Measurements from ENCODE around the gene LRCH3.

Gene LRCH3

DNA sequence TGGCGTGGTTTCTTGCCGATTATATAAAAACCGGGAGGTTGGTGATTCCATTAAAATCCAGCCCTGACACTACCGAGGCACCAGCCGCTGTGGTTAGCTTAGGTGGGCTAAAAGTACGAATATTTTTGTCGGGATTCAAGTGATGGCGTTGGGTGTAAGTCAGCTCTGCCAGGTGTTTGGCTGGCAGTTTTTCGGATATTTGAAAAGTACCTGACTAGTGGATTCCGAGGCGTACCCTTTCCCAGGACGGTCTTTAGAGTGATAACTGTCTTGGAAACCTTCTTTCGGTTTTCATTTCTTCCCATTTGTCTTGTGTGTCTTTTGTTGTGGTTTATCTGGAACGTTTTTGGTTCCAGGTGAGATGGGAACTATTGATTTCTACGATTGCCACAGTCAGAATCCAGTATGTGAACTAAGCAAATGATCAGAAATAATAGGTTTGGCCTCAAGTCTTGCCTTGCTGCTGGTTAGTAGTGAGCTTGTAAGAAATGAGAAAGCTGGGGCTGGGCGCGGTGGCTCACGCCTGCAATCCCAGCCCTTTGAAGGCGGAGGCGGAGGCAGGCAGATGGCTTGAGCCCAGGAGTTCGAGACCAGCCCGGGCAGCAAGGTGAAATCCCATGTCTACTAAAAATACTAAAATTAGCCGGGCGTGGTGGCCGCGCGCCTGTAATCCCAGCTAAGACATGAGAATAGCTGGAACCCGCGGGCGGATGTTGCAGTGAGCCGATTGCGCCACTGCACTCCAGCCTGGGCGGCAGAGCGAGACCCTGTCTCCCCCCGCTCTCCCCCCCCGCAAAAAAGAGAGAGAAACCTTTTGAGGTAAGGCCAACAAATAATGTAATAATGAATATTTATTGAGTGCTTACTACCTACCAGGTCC lies 40.0 kb upstream of the LRCH3 start:
- TF ChIP-seq, protein P1, sequence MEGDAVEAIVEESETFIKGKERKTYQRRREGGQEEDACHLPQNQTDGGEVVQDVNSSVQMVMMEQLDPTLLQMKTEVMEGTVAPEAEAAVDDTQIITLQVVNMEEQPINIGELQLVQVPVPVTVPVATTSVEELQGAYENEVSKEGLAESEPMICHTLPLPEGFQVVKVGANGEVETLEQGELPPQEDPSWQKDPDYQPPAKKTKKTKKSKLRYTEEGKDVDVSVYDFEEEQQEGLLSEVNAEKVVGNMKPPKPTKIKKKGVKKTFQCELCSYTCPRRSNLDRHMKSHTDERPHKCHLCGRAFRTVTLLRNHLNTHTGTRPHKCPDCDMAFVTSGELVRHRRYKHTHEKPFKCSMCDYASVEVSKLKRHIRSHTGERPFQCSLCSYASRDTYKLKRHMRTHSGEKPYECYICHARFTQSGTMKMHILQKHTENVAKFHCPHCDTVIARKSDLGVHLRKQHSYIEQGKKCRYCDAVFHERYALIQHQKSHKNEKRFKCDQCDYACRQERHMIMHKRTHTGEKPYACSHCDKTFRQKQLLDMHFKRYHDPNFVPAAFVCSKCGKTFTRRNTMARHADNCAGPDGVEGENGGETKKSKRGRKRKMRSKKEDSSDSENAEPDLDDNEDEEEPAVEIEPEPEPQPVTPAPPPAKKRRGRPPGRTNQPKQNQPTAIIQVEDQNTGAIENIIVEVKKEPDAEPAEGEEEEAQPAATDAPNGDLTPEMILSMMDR (IDR thresholded peaks at IDR 0.05; ENCODE audit: poor library complexity, severe bottlenecking), result no peak
- ATAC-seq (ENCODE audit: low read depth), result peak; percentile 1; the same call in 2 of the 3 replicates
- Histone ChIP-seq H3K27ac (ENCODE audit: poor library complexity, severe bottlenecking) (peak overlapping the region; percentile 80), H3K9me3 (ENCODE audit: severe bottlenecking) (no peaks in the 10 kb centered on the region), H3K36me3 (ENCODE audit: low read depth) (no peaks in the 10 kb centered on the region), H3K27me3 (ENCODE audit: insufficient read depth, poor library complexity, severe bottlenecking) (no peaks in the 10 kb centered on the region), H3K4me3 (ENCODE audit: severe bottlenecking) (peak overlapping the region; percentile 54), H3K4me1 (ENCODE audit: insufficient read depth, poor library complexity, severe bottlenecking) (peaks cover 13% of the 10 kb centered on the region)
- no peak for DNase-seq (ENCODE audit: low spot score)

DNA sequence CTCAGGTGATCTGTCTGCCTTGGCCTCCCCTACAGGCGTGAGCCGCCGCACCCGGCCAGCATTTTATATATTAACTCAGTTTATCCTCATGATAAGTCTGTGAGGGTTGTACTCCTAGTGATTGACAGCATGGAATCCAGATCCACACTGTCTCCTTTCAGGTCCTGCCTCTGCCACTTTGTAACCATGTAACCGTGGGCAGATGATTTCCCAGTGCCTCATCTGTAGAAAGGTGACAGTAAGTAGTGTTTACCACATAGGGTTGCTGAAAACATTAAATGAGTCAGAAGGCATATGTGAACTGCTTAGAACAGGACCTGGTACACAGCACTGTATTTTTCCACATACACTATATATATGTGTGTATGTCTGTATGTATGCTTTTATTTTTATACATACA lies 38.9 kb upstream of the LRCH3 start:
- peaks cover 13% of the 10 kb centered on the region for H3K4me1 ChIP-seq (ENCODE audit: insufficient read depth, poor library complexity, severe bottlenecking)
- H3K27me3 ChIP-seq (ENCODE audit: insufficient read depth, poor library complexity, severe bottlenecking), result no peaks in the 10 kb centered on the region
- ATAC-seq (ENCODE audit: low read depth), result no peak
- H3K36me3 ChIP-seq (ENCODE audit: low read depth), result peaks cover 10% of the 10 kb centered on the region
- no peak for DNase-seq (ENCODE audit: low spot score)
- peak overlapping the region; percentile 80 for H3K27ac ChIP-seq (ENCODE audit: poor library complexity, severe bottlenecking)
- H3K9me3 ChIP-seq (ENCODE audit: severe bottlenecking), result no peaks in the 10 kb centered on the region
- peak overlapping the region; percentile 54 for H3K4me3 ChIP-seq (ENCODE audit: severe bottlenecking)
- TF ChIP-seq, protein P1 (IDR thresholded peaks at IDR 0.05; ENCODE audit: poor library complexity, severe bottlenecking), result no peak

DNA sequence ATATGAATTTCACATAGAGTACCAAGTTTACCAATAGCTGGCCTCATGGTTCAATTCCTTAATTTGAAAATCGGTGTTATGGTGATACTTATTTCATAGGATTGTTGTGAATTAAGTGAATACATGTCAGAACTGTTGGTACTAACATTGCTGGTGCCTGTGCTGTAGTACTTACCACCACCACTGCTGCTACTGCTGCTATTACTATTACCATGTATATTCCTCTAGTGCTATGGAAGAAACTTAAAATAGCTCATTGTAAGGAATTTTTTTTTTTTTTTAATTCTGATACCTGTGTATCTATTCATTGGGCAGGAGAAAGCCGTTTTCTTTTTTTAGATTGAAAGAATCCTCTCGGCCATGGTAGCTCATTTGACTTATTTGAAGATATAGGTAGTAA lies 37.8 kb upstream of the LRCH3 start:
- H3K4me1 ChIP-seq (ENCODE audit: insufficient read depth, poor library complexity, severe bottlenecking), result peaks cover 13% of the 10 kb centered on the region
- H3K9me3 ChIP-seq (ENCODE audit: severe bottlenecking), result no peaks in the 10 kb centered on the region
- H3K27me3 ChIP-seq (ENCODE audit: insufficient read depth, poor library complexity, severe bottlenecking), result no peaks in the 10 kb centered on the region
- DNase-seq (ENCODE audit: low spot score) (no peak), ATAC-seq (ENCODE audit: low read depth) (no peak)
- no peak overlapping the region for H3K27ac ChIP-seq (ENCODE audit: poor library complexity, severe bottlenecking)
- peaks cover 21% of the 10 kb centered on the region for H3K36me3 ChIP-seq (ENCODE audit: low read depth)
- TF ChIP-seq, protein P1 (IDR thresholded peaks at IDR 0.05; ENCODE audit: poor library complexity, severe bottlenecking), result no peak
- H3K4me3 ChIP-seq (ENCODE audit: severe bottlenecking), result no peak overlapping the region

DNA sequence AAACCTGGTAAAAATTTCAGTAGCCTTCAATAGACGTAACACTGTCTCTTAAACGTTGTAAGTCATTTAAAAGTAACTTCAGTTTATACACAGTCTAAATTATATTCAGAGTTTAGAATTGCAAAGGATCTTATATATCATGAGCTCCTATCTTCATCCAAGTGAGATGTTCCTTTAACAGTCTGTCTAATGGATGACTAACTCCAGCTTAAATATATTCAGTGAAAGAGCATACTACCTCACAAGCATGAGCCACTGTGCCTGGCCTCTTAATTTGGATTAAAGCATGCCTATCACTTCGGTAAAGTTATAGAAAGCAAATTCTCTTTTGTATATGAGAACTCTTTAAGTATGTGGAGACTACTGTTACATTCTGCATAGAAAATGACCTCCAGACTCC lies 34.4 kb upstream of the LRCH3 start:
- ATAC-seq (ENCODE audit: low read depth), result no peak
- Histone ChIP-seq H3K4me3 (ENCODE audit: severe bottlenecking) (no peak overlapping the region), H3K27ac (ENCODE audit: poor library complexity, severe bottlenecking) (no peak overlapping the region), H3K4me1 (ENCODE audit: insufficient read depth, poor library complexity, severe bottlenecking) (peaks cover 13% of the 10 kb centered on the region), H3K27me3 (ENCODE audit: insufficient read depth, poor library complexity, severe bottlenecking) (no peaks in the 10 kb centered on the region), H3K36me3 (ENCODE audit: low read depth) (peaks cover 29% of the 10 kb centered on the region), H3K9me3 (ENCODE audit: severe bottlenecking) (no peaks in the 10 kb centered on the region)
- no peak for DNase-seq (ENCODE audit: low spot score)
- TF ChIP-seq, protein P1 (IDR thresholded peaks at IDR 0.05; ENCODE audit: poor library complexity, severe bottlenecking), result no peak

DNA sequence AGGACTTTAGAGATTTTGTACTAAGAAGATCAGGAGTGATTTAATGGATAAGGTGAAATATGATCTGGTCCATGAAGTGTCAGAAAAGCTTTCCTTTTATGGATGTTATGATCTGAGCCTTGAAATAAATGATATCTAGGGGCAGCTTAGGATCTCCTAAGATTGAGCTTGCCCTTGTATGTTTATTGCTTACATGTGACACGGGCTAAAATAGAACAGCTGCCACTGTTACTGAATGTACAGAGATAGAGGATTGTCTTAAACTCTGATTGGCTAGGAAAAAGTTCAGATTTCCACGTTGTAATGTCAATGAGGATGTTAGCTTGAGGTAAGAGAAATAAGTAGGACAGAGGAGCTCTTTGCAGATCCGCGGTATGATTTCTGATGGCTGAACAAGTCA lies 32.5 kb upstream of the LRCH3 start:
- peaks cover 39% of the 10 kb centered on the region for H3K36me3 ChIP-seq (ENCODE audit: low read depth)
- no peak for ATAC-seq (ENCODE audit: low read depth)
- TF ChIP-seq, protein P1 (IDR thresholded peaks at IDR 0.05; ENCODE audit: poor library complexity, severe bottlenecking), result no peak

More for the DNA sequence above, 32.5 kb upstream of the LRCH3 start:
- Histone ChIP-seq H3K4me3 (ENCODE audit: severe bottlenecking) (no peak overlapping the region), H3K27ac (ENCODE audit: poor library complexity, severe bottlenecking) (no peak overlapping the region), H3K27me3 (ENCODE audit: insufficient read depth, poor library complexity, severe bottlenecking) (no peaks in the 10 kb centered on the region), H3K4me1 (ENCODE audit: insufficient read depth, poor library complexity, severe bottlenecking) (peaks cover 7% of the 10 kb centered on the region), H3K9me3 (ENCODE audit: severe bottlenecking) (no peaks in the 10 kb centered on the region)
- DNase-seq (ENCODE audit: low spot score), result no peak
